ENCODE results near the gene IL36A.

IL36A gene

DNA sequence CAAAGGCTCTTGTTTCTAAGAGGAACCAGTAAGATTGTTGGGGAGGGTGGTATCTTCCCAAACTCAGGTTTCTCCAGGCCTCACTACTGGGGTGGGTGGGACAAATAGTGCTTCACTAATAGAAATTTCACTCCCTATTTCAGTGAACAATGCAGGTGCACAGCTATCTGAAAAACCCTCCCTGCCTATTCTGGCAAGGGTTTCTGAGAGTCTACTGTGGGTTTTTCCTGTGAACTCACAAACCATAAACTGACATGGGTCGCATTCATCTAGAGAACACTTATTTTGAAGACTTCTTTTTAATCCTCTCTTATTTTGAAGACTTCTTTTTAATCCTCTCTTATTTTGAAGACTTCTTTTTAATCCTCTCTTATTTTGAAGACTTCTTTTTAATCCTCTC lies 4.4 kb downstream of the IL36A start:
- no peaks in the 10 kb centered on the region for H3K4me1 ChIP-seq (ENCODE audit: control insufficient read depth in 1 of 2, insufficient read depth in 1 of 2, low read depth in 1 of 2, low read length in 1 of 2)
- TF ChIP-seq, protein P1, sequence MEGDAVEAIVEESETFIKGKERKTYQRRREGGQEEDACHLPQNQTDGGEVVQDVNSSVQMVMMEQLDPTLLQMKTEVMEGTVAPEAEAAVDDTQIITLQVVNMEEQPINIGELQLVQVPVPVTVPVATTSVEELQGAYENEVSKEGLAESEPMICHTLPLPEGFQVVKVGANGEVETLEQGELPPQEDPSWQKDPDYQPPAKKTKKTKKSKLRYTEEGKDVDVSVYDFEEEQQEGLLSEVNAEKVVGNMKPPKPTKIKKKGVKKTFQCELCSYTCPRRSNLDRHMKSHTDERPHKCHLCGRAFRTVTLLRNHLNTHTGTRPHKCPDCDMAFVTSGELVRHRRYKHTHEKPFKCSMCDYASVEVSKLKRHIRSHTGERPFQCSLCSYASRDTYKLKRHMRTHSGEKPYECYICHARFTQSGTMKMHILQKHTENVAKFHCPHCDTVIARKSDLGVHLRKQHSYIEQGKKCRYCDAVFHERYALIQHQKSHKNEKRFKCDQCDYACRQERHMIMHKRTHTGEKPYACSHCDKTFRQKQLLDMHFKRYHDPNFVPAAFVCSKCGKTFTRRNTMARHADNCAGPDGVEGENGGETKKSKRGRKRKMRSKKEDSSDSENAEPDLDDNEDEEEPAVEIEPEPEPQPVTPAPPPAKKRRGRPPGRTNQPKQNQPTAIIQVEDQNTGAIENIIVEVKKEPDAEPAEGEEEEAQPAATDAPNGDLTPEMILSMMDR (IDR thresholded peaks at IDR 0.05), result no peak
- H3K27ac ChIP-seq, result no peak overlapping the region
- no peaks in the 10 kb centered on the region for H3K36me3 ChIP-seq
- no peaks in the 10 kb centered on the region for H3K9me3 ChIP-seq
- no peak overlapping the region for H3K4me3 ChIP-seq (ENCODE audit: low read depth in 1 of 2, low read length in 1 of 2)
- H3K27me3 ChIP-seq, result peaks cover 3% of the 10 kb centered on the region

DNA sequence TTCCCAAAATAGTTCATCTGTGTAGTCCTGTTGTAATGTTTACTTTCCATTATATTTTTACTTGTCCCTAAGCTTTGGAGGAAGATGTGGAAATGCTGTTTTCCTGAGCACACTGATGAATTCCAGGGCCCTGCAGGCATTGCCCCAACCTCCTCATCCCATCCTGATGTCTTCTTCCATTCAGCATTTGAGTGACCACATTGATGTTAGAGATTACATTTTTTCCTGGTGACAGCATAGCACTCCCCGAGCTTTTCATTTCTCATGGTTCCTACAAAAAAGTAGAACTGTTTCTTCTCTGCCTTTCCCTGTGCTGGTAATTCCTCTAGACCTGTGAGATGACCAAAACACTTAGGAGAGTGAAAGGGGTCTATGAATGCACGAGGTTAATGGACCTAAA lies 4.8 kb downstream of the IL36A start:
- Histone ChIP-seq H3K36me3 (no peaks in the 10 kb centered on the region), H3K4me3 (ENCODE audit: low read depth in 1 of 2, low read length in 1 of 2) (no peak overlapping the region), H3K27ac (no peak overlapping the region), H3K27me3 (peaks cover 3% of the 10 kb centered on the region), H3K9me3 (no peaks in the 10 kb centered on the region), H3K4me1 (ENCODE audit: control insufficient read depth in 1 of 2, insufficient read depth in 1 of 2, low read depth in 1 of 2, low read length in 1 of 2) (no peaks in the 10 kb centered on the region)
- TF ChIP-seq, protein P1 (IDR thresholded peaks at IDR 0.05), result no peak

DNA sequence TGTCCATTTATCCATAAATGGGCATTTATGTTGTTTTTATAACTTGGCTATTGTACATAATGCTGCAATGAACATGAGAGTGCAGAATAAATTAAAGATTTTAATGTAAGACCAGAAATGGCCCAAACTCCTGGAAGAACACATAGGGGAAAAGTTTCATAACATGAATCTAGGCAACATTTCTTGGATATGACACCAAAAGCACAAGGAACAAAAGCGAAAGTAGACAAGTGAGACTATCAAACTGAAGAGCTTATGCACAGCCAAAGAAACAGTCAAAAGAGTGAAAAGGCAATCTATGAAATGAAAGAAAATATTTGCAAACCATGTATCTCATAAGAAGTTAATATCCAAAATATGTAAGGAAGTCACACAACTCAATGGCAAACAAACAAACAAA lies 5.8 kb downstream of the IL36A start:
- H3K4me3 ChIP-seq (ENCODE audit: low read depth in 1 of 2, low read length in 1 of 2), result no peak overlapping the region
- no peaks in the 10 kb centered on the region for H3K9me3 ChIP-seq
- H3K36me3 ChIP-seq, result no peaks in the 10 kb centered on the region
- H3K4me1 ChIP-seq (ENCODE audit: control insufficient read depth in 1 of 2, insufficient read depth in 1 of 2, low read depth in 1 of 2, low read length in 1 of 2), result no peaks in the 10 kb centered on the region
- H3K27me3 ChIP-seq, result peaks cover 3% of the 10 kb centered on the region
- TF ChIP-seq, protein P1 (IDR thresholded peaks at IDR 0.05), result no peak
- no peak overlapping the region for H3K27ac ChIP-seq

DNA sequence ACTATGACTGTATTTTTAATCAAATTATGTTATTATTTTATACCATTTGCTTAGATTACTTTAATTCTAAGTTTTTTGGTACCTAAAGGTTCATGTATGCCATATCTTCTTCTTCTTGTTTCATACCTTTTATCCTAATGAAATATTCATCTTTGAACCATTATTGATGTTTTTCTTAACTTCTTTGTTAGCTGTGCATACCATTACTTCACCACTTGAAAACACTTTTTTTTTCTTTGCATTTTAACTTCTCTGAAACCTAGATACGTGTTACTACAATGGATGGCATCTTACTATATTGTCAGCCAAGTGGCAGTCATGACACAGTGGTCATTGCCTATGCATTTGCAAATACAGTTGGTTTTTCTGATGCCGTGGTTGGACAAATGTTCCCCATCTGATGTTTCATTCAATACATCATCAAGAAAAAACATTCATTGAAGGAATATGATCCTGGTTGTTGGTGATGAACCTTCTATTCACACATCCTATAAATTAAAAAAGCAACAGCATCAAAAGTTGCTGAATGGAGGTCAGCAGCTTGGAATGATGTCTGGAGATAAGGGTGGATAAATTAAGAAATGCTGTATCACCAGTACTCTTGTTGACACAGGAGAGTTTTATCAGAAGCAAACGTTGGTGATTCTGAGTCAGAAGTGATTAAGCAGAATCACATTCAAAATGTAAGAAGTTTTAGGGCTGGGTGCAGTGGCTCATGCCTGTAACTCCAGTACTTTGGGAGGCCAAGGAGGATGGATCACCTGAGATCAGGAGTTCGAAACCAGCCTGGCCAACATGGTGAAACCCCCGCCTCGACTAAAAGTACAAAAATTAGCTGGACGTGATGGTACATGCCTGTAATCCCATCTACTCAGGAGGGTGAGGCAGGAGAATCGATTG lies 7.4 kb downstream of the IL36A start:
- no peaks in the 10 kb centered on the region for H3K4me1 ChIP-seq (ENCODE audit: control insufficient read depth in 1 of 2, insufficient read depth in 1 of 2, low read depth in 1 of 2, low read length in 1 of 2)
- TF ChIP-seq, protein P1 (IDR thresholded peaks at IDR 0.05), result no peak
- no peaks in the 10 kb centered on the region for H3K36me3 ChIP-seq
- H3K27me3 ChIP-seq, result peaks cover 2% of the 10 kb centered on the region
- no peak overlapping the region for H3K4me3 ChIP-seq (ENCODE audit: low read depth in 1 of 2, low read length in 1 of 2)
- H3K9me3 ChIP-seq, result no peaks in the 10 kb centered on the region
- no peak overlapping the region for H3K27ac ChIP-seq

DNA sequence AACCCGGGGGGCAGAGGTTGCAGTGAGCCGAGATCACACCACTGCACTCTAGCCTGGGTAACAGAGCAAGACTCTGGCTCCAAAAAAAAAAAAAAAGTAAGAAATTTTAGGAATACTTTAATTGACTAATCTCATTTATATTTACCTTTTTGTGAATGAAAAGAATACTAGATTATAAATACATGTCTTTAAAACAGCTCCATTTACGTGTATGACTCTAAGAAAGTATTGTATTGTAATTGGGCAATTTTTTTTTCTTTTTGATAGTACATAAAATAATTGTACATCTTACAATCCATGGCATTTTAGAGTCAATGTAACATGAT lies 8.0 kb downstream of the IL36A start:
- TF ChIP-seq, protein P1 (IDR thresholded peaks at IDR 0.05), result no peak
- Histone ChIP-seq H3K9me3 (no peaks in the 10 kb centered on the region), H3K4me1 (ENCODE audit: control insufficient read depth in 1 of 2, insufficient read depth in 1 of 2, low read depth in 1 of 2, low read length in 1 of 2) (no peaks in the 10 kb centered on the region), H3K4me3 (ENCODE audit: low read depth in 1 of 2, low read length in 1 of 2) (no peak overlapping the region), H3K27me3 (no peaks in the 10 kb centered on the region), H3K27ac (no peak overlapping the region), H3K36me3 (no peaks in the 10 kb centered on the region)

Data from neutrophil (primary cell).